Keratinocyte (primary cell): ENCODE measurements around the gene FNDC10. TPM values are rescaled to one million over a fixed set of nuclear protein-coding genes. Genes with fewer than 3 reads are reported as not detected.

ENCODE experiments used
- DNase-seq: peaks from one replicate; pipeline ENCODE4 v3.0.0-alpha.2; 2011; ENCODE audit warnings: low read depth, missing footprints, low spot score
- FAIRE-seq: peaks from 2 replicates; lab custom pipeline; 2011; peaks lifted over from hg19 to GRCh38; lab: Jason Lieb, UNC
- H2AFZ ChIP-seq: 2 replicates; pipeline ENCODE4 v1.6.0; 2012; ENCODE audit warnings: low read length, control low read depth, inconsistent platforms; ENCODE audit not compliant: control insufficient read depth
- H3K27ac ChIP-seq: 2 replicates; pipeline ENCODE4 v1.5.1; 2011; ENCODE audit warnings: low read length; ENCODE audit not compliant: control insufficient read depth, insufficient read depth
- H3K27me3 ChIP-seq: 3 replicates; pipeline ENCODE4 v1.6.0; 2011; ENCODE audit warnings: low read length; ENCODE audit not compliant: control insufficient read depth, insufficient read depth; ENCODE audit errors: extremely low read depth
- H3K36me3 ChIP-seq, 2 experiments: 2 replicates in 1 of 2; 3 replicates in 1 of 2; pipeline ENCODE4 v1.5.1; 2011; ENCODE audit warnings: low read length in 2 of 2, mild to moderate bottlenecking in 1 of 2; ENCODE audit not compliant: control insufficient read depth in 2 of 2, insufficient read depth in 2 of 2; ENCODE audit errors: extremely low read depth in 1 of 2
- H3K4me1 ChIP-seq: 3 replicates; pipeline ENCODE4 v1.5.1; 2011; ENCODE audit warnings: low read length; ENCODE audit not compliant: control insufficient read depth, insufficient read depth; ENCODE audit errors: extremely low read depth
- H3K4me2 ChIP-seq: 3 replicates; pipeline ENCODE4 v1.6.0; 2011; ENCODE audit warnings: low read depth, low read length; ENCODE audit not compliant: control insufficient read depth, insufficient read depth; ENCODE audit errors: extremely low read depth
- H3K4me3 ChIP-seq, 3 experiments: fragments of 200-600 bp in 1 of 3; sonication (generic) in 1 of 3; 2 replicates in 2 of 3; 3 replicates in 1 of 3; pipeline ENCODE4 v1.5.1; 2011 to 2016; ENCODE audit warnings: low read length in 3 of 3, mild to moderate bottlenecking in 3 of 3, control low read depth in 2 of 3, inconsistent platforms in 1 of 3, low read depth in 1 of 3, mixed read lengths in 1 of 3, mixed run types in 1 of 3, moderate library complexity in 1 of 3; ENCODE audit not compliant: control insufficient read depth in 2 of 3, insufficient read depth in 2 of 3; ENCODE audit errors: extremely low read depth in 1 of 3
- H3K79me2 ChIP-seq: 2 replicates; pipeline ENCODE4 v1.6.0; 2012; ENCODE audit warnings: low read length; ENCODE audit not compliant: control insufficient read depth, insufficient read depth
- H3K9ac ChIP-seq: 3 replicates; pipeline ENCODE4 v1.6.0; 2011; ENCODE audit warnings: low read length; ENCODE audit not compliant: control insufficient read depth, insufficient read depth; ENCODE audit errors: extremely low read depth
- H3K9me1 ChIP-seq: 3 replicates; pipeline ENCODE4 v1.6.0; 2011; ENCODE audit warnings: low read length; ENCODE audit not compliant: control insufficient read depth, insufficient read depth; ENCODE audit errors: extremely low read depth
- H3K9me3 ChIP-seq: 2 replicates; pipeline ENCODE4 v1.5.1; 2012; ENCODE audit warnings: low read depth, low read length; ENCODE audit not compliant: control insufficient read depth
- H4K20me1 ChIP-seq: 3 replicates; pipeline ENCODE4 v1.6.0; 2011; ENCODE audit warnings: low read length; ENCODE audit not compliant: control insufficient read depth, insufficient read depth; ENCODE audit errors: extremely low read depth
- CTCF ChIP-seq, 3 experiments: IDR thresholded peaks in 1 of 3; conservative IDR thresholded peaks in 1 of 3; optimal IDR thresholded peaks in 1 of 3; 2 replicates in 2 of 3; 3 replicates in 1 of 3; pipeline versions ENCODE3 to v1.5.1; 2011; ENCODE audit warnings: low read length in 3 of 3, mild to moderate bottlenecking in 3 of 3, moderate library complexity in 2 of 3, control low read depth in 1 of 3, inconsistent platforms in 1 of 3; ENCODE audit not compliant: insufficient read depth in 2 of 3; ENCODE audit errors: extremely low read depth in 1 of 3
- EZH2 ChIP-seq: IDR thresholded peaks from one replicate; pipeline ENCODE4 v1.6.1; 2012; ENCODE audit warnings: inconsistent platforms, mild to moderate bottlenecking, low read length, moderate library complexity
- dilution Hi-C: fragments of 300-500 bp; cut with MboI; formaldehyde crosslinking; loops from one replicate; pipeline ENCODE4 v1.7.0; 2020; ENCODE audit warnings: low sequenced_read_pairs; ENCODE audit not compliant: extremely low pct_ligation_motif_present
- polyA plus RNA-seq, 5 experiments: library from polyadenylated mRNA; depleted of rRNA in 3 of 5; stranded (reverse) in 3 of 5; stranded (forward) in 1 of 5; unstranded in 1 of 5; fragments of >200 nt; gene quantifications; 1 replicate in 1 of 5; 2 replicates in 3 of 5; 3 replicates in 1 of 5; pipeline versions ENCODE4 v1.2.1 to v1.2.3, GENCODE V29; 2011 to 2012; ENCODE audit warnings: missing spikeins in 2 of 5, low read depth in 1 of 5, low replicate concordance in 1 of 5

Gene FNDC10
- polyA plus RNA-seq, 1 donor (not counting 4 experiments of a cell fraction or from before 2014, with no cell fraction given) = 1.2 TPM

DNA sequence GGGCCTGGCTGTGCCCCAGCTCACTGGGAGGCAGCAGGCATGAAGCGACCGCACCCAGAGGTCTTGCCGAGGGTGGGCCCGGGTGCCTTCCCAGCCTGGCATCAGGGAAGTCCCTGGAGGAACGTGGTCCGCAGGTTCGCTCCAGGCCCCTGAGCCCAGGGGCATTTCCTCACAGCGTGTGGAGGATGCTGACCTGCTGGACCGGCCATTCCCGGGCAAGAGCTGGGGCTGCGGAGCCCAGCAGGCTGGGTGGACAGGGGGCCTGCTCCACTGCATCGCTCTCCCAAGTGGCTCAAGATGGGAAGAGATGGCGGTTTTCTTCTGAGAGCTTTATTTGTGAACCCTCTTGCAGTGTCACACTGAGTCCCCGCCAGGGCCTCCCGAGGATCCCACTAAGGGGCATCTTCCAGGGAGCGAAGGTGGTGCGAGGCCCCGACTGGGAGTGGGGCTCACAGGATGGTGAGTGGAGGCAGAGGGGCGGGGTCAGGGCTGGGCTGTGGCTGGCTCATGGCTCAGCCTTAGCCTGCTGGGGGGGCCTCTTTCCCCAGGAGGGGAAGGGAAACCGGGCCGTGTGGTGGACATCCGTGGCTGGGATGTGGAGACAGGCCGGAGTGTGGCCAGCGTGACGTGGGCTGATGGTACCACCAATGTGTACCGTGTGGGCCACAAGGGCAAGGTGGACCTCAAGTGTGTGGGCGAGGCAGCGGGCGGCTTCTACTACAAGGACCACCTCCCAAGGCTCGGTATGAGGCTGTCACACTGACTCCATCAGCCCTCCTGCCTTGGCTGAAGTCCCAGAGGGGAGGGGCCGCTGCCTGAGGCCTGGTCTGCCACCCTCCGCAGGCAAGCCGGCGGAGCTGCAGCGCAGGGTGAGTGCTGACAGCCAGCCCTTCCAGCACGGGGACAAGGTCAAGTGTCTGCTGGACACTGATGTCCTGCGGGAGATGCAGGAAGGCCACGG is 24.8 kb upstream of the FNDC10 start:
- dilution Hi-C loops = no loop called here
- H3K4me3 ChIP-seq = no peak overlapping the region
- no peak overlapping the region for H3K27ac ChIP-seq

DNA sequence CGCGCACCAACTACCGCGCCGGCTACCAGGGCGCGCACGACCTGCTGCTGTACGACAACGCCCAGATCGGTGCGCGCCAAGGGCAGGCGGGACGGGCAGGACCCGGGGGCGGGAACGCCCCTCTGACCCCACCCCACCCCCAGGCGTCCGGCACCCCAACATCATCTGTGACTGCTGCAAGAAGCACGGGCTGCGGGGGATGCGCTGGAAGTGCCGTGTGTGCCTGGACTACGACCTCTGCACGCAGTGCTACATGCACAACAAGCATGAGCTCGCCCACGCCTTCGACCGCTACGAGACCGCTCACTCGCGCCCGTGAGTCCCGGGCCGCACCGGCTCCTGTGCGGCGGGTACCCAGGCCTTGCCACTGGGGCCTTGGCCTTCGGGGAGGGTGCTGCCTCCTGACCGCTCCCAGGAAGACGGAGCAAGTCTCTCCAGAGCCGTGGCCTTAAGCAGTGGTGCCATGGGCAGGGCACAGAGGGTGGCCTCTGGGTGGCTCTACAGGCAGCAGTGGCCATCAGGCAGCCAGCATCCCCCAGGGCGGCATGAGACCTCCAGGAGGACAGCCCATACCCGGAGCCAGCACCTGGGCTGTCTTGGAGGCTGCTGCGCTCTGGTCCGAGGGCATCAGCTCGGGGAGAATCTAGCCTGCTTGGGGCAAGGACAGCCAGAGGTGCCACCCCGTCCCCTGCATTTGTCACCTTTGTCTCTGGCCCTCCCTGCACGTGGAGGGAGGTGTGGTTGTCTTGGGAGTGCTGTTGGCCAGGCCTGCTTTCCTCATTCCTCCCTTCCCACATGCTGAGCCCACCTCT is 23.9 kb upstream of the FNDC10 start:
- Histone ChIP-seq H3K79me2 (no peaks in the 10 kb centered on the region), H3K4me1 (peaks cover 16% of the 10 kb centered on the region), H3K9me1 (no peaks in the 10 kb centered on the region), H3K9ac (no peak overlapping the region), H2AFZ (no peak overlapping the region), H3K9me3 (no peaks in the 10 kb centered on the region), H3K27me3 (no peaks in the 10 kb centered on the region), H4K20me1 (no peaks in the 10 kb centered on the region), H3K4me2 (no peak overlapping the region), H3K36me3 (no peaks in the 10 kb centered on the region), H3K27ac (no peak overlapping the region), H3K4me3 (no peak overlapping the region)
- dilution Hi-C loops = no loop called here
- FAIRE-seq = no peak
- DNase-seq = no peak
- TF ChIP-seq CTCF (optimal IDR thresholded peaks at IDR 0.05 in 1 of 3, IDR thresholded peaks at IDR 0.05 in 1 of 3, conservative IDR thresholded peaks at IDR 0.05 in 1 of 3; ENCODE audit: extremely low read depth in 1 of 3, insufficient read depth in 2 of 3, low read length in 3 of 3) (no peak), EZH2 (no peak)

More for the DNA sequence above, 24.8 kb upstream of the FNDC10 start:
- no peaks in the 10 kb centered on the region for H3K9me3 ChIP-seq
- H3K79me2 ChIP-seq = no peaks in the 10 kb centered on the region
- H4K20me1 ChIP-seq = no peaks in the 10 kb centered on the region
- FAIRE-seq = no peak
- peaks cover 18% of the 10 kb centered on the region for H3K4me1 ChIP-seq
- H3K4me2 ChIP-seq = no peak overlapping the region
- no peak overlapping the region for H2AFZ ChIP-seq
- DNase-seq = no peak
- H3K9ac ChIP-seq = no peak overlapping the region
- no peaks in the 10 kb centered on the region for H3K36me3 ChIP-seq
- TF ChIP-seq EZH2 = no peak
- no peak for TF ChIP-seq CTCF (optimal IDR thresholded peaks at IDR 0.05 in 1 of 3, IDR thresholded peaks at IDR 0.05 in 1 of 3, conservative IDR thresholded peaks at IDR 0.05 in 1 of 3; ENCODE audit: extremely low read depth in 1 of 3, insufficient read depth in 2 of 3, low read length in 3 of 3)
- H3K27me3 ChIP-seq = no peaks in the 10 kb centered on the region
- no peaks in the 10 kb centered on the region for H3K9me1 ChIP-seq
